OCI-LY1 (cell line): Measurements from ENCODE around the gene SLCO3A1.

Experiments
- H2AFZ ChIP-seq: fragments of 200-600 bp; sonication (generic), shearing (Covaris generic); 2 replicates; pipeline ENCODE4 v1.6.0; 2014; ENCODE audit warnings: antibody characterized with exemption, mild to moderate bottlenecking, low read length
- H3F3A ChIP-seq: fragments of 200-600 bp; sonication (generic), shearing (Covaris generic); 2 replicates; pipeline ENCODE4 v1.6.0; 2014; ENCODE audit warnings: mild to moderate bottlenecking, antibody characterized with exemption, low read length, moderate library complexity; ENCODE audit not compliant: insufficient read depth
- H3K27ac ChIP-seq: fragments of 200-600 bp; sonication (generic); 2 replicates; pipeline ENCODE4 v1.5.1; 2014; ENCODE audit warnings: low read length, mixed run types, mild to moderate bottlenecking, low read depth; ENCODE audit not compliant: poor library complexity, severe bottlenecking
- H3K27me3 ChIP-seq: fragments of 200-600 bp; sonication (generic); 2 replicates; pipeline ENCODE4 v1.6.0; 2014; ENCODE audit warnings: antibody characterized with exemption, mild to moderate bottlenecking, low read length, moderate library complexity; ENCODE audit not compliant: insufficient read depth
- H3K36me3 ChIP-seq: fragments of 200-600 bp; sonication (generic); 2 replicates; pipeline ENCODE4 v1.6.1; 2014; ENCODE audit warnings: mild to moderate bottlenecking, antibody characterized with exemption, low read length, moderate library complexity, mixed read lengths; ENCODE audit not compliant: insufficient read depth
- H3K4me1 ChIP-seq: fragments of 200-600 bp; sonication (generic); 2 replicates; pipeline ENCODE4 v1.5.1; 2014; ENCODE audit warnings: mild to moderate bottlenecking, low read length, moderate library complexity; ENCODE audit not compliant: insufficient read depth, severe bottlenecking
- H3K4me2 ChIP-seq: fragments of 200-600 bp; sonication (generic), shearing (Covaris generic); 2 replicates; pipeline ENCODE4 v1.6.1; 2014; ENCODE audit warnings: low read length
- H3K4me3 ChIP-seq: fragments of 200-600 bp; sonication (generic); 2 replicates; pipeline ENCODE4 v1.5.1; 2014; ENCODE audit warnings: low read length, low read depth, mild to moderate bottlenecking, mixed read lengths; ENCODE audit not compliant: poor library complexity, severe bottlenecking
- H3K79me2 ChIP-seq: fragments of 200-600 bp; shearing (Covaris generic); 2 replicates; pipeline ENCODE4 v1.6.1; 2016; ENCODE audit warnings: mixed run types, low read length, mixed read lengths; ENCODE audit not compliant: insufficient read depth
- H3K9ac ChIP-seq: fragments of 200-600 bp; sonication (generic), shearing (Covaris generic); 2 replicates; pipeline ENCODE4 v1.6.1; 2014; ENCODE audit warnings: mild to moderate bottlenecking, low read length, mixed read lengths
- H3K9me2 ChIP-seq: fragments of 200-600 bp; sonication (generic), shearing (Covaris generic); 2 replicates; pipeline ENCODE4 v1.6.1; 2014; ENCODE audit warnings: low read depth, mild to moderate bottlenecking, low read length, mixed read lengths
- H3K9me3 ChIP-seq: fragments of 200-600 bp; shearing (Covaris generic); 2 replicates; pipeline ENCODE4 v1.6.1; 2014; ENCODE audit warnings: low read length, mixed read lengths
- H4K20me1 ChIP-seq: fragments of 200-600 bp; sonication (generic), shearing (Covaris generic); 2 replicates; pipeline ENCODE4 v1.6.0; 2016; ENCODE audit warnings: mild to moderate bottlenecking, low read length; ENCODE audit not compliant: insufficient read depth
- CTCF ChIP-seq: fragments of 200-600 bp; sonication (generic), shearing (Covaris generic); IDR thresholded peaks from 2 replicates; pipeline ENCODE4 v1.5.1; 2017; ENCODE audit warnings: mild to moderate bottlenecking, antibody characterized with exemption, low read length, moderate library complexity, mixed read lengths
- EZH2 ChIP-seq: fragments of 200-600 bp; sonication (generic), shearing (Covaris generic); IDR thresholded peaks from 2 replicates; pipeline ENCODE4 v1.8.0; 2017; ENCODE audit warnings: borderline replicate concordance, mixed run types, mild to moderate bottlenecking, antibody characterized with exemption, low read length, moderate library complexity, mixed read lengths

The SLCO3A1 gene

GRCh38 chr15:92034227-92034626, 180.7 kb downstream of the SLCO3A1 start:
- Histone ChIP-seq H3K4me3 (no peak overlapping the region), H3K27ac (no peak overlapping the region), H3K27me3 (0 out of 2 replicates have a peak, but pooled peaks cover 3% of the 10 kb centered on the region), H4K20me1 (no peaks in the 10 kb centered on the region), H3K4me1 (no peaks in the 10 kb centered on the region), H2AFZ (no peak overlapping the region), H3K9me3 (no peaks in the 10 kb centered on the region), H3K36me3 (no peaks in the 10 kb centered on the region), H3K9ac (no peak overlapping the region), H3K79me2 (no peaks in the 10 kb centered on the region), H3K4me2 (no peak overlapping the region), H3F3A (no peaks in the 10 kb centered on the region), H3K9me2 (no peaks in the 10 kb centered on the region)
- TF ChIP-seq EZH2 (no peak), CTCF (no peak)

GRCh38 chr15:92035551-92035950, 182.0 kb downstream of the SLCO3A1 start:
- H3K79me2 ChIP-seq: no peaks in the 10 kb centered on the region
- no peak overlapping the region for H3K9ac ChIP-seq
- 0 out of 2 replicates have a peak, but pooled peaks cover 3% of the 10 kb centered on the region for H3K27me3 ChIP-seq
- no peaks in the 10 kb centered on the region for H3K36me3 ChIP-seq
- H3K4me3 ChIP-seq: no peak overlapping the region
- H3K4me2 ChIP-seq: no peak overlapping the region
- no peaks in the 10 kb centered on the region for H3F3A ChIP-seq
- H3K9me3 ChIP-seq: no peaks in the 10 kb centered on the region
- TF ChIP-seq CTCF (no peak), EZH2 (no peak)
- no peaks in the 10 kb centered on the region for H4K20me1 ChIP-seq
- H3K27ac ChIP-seq: no peak overlapping the region
- H3K4me1 ChIP-seq: no peaks in the 10 kb centered on the region
- H3K9me2 ChIP-seq: no peaks in the 10 kb centered on the region
- H2AFZ ChIP-seq: no peak overlapping the region

GRCh38 chr15:92035961-92036360, 182.5 kb downstream of the SLCO3A1 start:
- H3K79me2 ChIP-seq: no peaks in the 10 kb centered on the region
- H3K9me3 ChIP-seq: no peaks in the 10 kb centered on the region
- H3K4me2 ChIP-seq: no peak overlapping the region
- H3K36me3 ChIP-seq: no peaks in the 10 kb centered on the region
- H3K4me1 ChIP-seq: no peaks in the 10 kb centered on the region
- no peak overlapping the region for H3K9ac ChIP-seq
- no peak overlapping the region for H3K27ac ChIP-seq
- H3F3A ChIP-seq: no peaks in the 10 kb centered on the region
- H4K20me1 ChIP-seq: no peaks in the 10 kb centered on the region
- H3K9me2 ChIP-seq: no peaks in the 10 kb centered on the region
- TF ChIP-seq EZH2 (no peak), CTCF (no peak)
- 0 out of 2 replicates have a peak, but pooled peaks cover 3% of the 10 kb centered on the region for H3K27me3 ChIP-seq
- no peak overlapping the region for H2AFZ ChIP-seq
- no peak overlapping the region for H3K4me3 ChIP-seq
